NB4 (cell line): ENCODE results near the gene LEKR1.

Source experiments
- POLR2A ChIP-seq: IDR thresholded peaks from 2 replicates; pipeline ENCODE4 v1.6.1; 2011; ENCODE audit warnings: mild to moderate bottlenecking; ENCODE audit not compliant: insufficient read length; ENCODE audit errors: extremely low read depth
- TF ChIP-seq, protein P1 (sequence below): IDR thresholded peaks from one replicate; pipeline ENCODE4 v1.5.1; 2012; ENCODE audit warnings: low read depth, low read length
- TF ChIP-seq, protein P2 (sequence below): IDR thresholded peaks from 2 replicates; pipeline ENCODE4 v1.6.1; 2011; ENCODE audit warnings: low read depth, low read length

DNA sequence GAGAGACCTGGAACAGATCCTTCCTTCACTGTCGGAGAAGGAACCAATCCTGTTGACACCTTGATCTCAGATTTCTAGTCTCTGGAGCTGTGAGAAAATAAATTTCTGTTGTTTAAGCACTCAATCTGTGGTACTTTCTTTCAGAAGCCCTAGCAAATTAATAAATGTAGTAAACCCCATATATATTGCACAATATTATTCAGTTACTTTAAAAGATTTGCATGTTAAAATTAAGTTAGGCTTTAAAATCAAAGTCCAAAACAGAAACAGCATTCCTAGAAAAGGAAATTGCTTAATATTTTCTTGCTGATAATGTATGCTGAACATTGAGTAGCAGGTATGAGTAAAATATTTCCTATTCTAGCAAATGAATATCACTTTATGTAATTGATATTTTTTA is 113.2 kb downstream of the LEKR1 start:
- TF ChIP-seq, protein P1, sequence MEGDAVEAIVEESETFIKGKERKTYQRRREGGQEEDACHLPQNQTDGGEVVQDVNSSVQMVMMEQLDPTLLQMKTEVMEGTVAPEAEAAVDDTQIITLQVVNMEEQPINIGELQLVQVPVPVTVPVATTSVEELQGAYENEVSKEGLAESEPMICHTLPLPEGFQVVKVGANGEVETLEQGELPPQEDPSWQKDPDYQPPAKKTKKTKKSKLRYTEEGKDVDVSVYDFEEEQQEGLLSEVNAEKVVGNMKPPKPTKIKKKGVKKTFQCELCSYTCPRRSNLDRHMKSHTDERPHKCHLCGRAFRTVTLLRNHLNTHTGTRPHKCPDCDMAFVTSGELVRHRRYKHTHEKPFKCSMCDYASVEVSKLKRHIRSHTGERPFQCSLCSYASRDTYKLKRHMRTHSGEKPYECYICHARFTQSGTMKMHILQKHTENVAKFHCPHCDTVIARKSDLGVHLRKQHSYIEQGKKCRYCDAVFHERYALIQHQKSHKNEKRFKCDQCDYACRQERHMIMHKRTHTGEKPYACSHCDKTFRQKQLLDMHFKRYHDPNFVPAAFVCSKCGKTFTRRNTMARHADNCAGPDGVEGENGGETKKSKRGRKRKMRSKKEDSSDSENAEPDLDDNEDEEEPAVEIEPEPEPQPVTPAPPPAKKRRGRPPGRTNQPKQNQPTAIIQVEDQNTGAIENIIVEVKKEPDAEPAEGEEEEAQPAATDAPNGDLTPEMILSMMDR, result no peak
- TF ChIP-seq, protein P2, sequence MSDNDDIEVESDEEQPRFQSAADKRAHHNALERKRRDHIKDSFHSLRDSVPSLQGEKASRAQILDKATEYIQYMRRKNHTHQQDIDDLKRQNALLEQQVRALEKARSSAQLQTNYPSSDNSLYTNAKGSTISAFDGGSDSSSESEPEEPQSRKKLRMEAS, result no peak
- no peak for TF ChIP-seq POLR2A
